ENCODE measurements around the gene MMP14. TPM values are rescaled to one million over a fixed set of nuclear protein-coding genes. Genes with fewer than 3 reads are reported as not detected.

The MMP14 gene
- total and polyA plus RNA-seq, 2 of the 13 experiments (the other 11 are each of a cell fraction or from before 2014, with no cell fraction given): 5.2 to 9.8 TPM

DNA sequence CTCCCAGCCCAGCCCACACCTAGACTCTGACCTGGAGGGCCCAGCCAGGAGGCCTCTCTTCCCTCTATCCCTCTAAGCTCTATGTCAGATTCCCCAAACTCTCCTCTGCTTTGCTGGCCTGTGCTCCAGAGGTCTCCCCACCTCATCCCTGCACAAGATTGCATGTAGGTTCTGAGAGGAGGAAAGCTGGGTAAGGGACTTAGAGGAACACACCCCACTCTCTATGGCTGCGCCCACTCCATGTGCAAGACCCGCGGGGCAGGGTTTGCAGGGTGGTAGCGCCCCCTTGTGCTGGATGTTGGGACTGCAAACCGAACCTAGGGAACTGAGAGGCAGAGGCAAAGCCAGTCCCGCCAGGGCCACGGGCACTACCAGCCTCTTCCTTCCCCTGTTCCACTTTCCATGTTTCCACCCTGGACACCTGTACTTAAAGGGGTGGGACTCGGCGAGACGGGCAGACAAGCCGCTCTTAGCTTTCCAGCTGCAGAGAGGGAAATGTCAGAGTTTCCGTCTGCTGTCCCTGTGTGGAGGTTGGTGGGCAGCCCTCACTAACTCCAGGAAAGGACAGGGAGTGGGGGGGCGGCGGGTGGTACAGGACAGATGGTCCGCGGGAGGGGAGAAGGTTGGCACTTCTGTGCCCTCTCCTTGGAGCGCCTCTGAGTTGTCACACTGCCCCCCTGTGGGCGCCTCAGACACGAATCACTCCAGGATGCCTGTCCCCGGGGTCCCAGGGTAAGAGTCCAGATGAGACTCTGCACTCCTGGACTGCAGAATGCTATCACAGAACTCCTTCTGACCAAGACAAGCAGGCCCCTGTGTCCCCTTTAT lies 16.8 kb downstream of the MMP14 start (continued):
- TF ChIP-seq MAFF (IDR thresholded peaks at IDR 0.05; ENCODE audit: low read depth, low read length): no peak
- TF ChIP-seq SALL1 (CRISPR knock-in tag; IDR thresholded peaks at IDR 0.05): peak; percentile 96
- peak; percentile 86 for TF ChIP-seq ZNF614 (CRISPR knock-in tag; IDR thresholded peaks at IDR 0.05; ENCODE audit: borderline replicate concordance)
- TF ChIP-seq, protein P1, sequence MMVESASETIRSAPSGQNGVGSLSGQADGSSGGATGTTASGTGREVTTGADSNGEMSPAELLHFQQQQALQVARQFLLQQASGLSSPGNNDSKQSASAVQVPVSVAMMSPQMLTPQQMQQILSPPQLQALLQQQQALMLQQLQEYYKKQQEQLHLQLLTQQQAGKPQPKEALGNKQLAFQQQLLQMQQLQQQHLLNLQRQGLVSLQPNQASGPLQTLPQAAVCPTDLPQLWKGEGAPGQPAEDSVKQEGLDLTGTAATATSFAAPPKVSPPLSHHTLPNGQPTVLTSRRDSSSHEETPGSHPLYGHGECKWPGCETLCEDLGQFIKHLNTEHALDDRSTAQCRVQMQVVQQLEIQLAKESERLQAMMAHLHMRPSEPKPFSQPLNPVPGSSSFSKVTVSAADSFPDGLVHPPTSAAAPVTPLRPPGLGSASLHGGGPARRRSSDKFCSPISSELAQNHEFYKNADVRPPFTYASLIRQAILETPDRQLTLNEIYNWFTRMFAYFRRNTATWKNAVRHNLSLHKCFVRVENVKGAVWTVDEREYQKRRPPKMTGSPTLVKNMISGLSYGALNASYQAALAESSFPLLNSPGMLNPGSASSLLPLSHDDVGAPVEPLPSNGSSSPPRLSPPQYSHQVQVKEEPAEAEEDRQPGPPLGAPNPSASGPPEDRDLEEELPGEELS (CRISPR knock-in tag; IDR thresholded peaks at IDR 0.05): no peak
- TF ChIP-seq ZNF17 (CRISPR knock-in tag; IDR thresholded peaks at IDR 0.05): no peak
- no peak for TF ChIP-seq MAF1 (CRISPR knock-in tag; IDR thresholded peaks at IDR 0.05; ENCODE audit: borderline replicate concordance)
- TF ChIP-seq ARID2 (CRISPR knock-in tag; IDR thresholded peaks at IDR 0.05; ENCODE audit: borderline replicate concordance): peak; percentile 34
- peak; percentile 52; the same call in 1 of the 2 replicates for TF ChIP-seq ZNF253 (CRISPR knock-in tag; IDR thresholded peaks at IDR 0.05; ENCODE audit: borderline replicate concordance)
- peak; percentile 61; the same call in 1 of the 2 replicates for TF ChIP-seq ZSCAN9 (CRISPR knock-in tag; IDR thresholded peaks at IDR 0.05; ENCODE audit: borderline replicate concordance)
- TF ChIP-seq, protein P2, sequence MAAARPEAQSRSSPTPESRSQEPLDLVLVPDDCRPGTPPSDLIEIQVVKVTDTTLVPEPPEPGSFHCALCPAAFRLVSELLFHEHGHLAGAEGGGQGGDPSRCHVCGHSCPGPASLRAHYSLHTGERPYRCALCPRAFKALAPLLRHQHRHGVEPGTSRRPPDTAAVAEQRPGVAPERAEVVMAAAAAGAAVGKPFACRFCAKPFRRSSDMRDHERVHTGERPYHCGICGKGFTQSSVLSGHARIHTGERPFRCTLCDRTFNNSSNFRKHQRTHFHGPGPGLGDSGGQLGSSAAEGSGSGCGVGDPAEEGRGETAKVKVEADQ (CRISPR knock-in tag; IDR thresholded peaks at IDR 0.05; ENCODE audit: borderline replicate concordance): peak; percentile 76; the same call in 1 of the 2 replicates
- TF ChIP-seq ZNF282 (IDR thresholded peaks at IDR 0.05; ENCODE audit: partially characterized antibody): no peak
- TF ChIP-seq, protein P3, sequence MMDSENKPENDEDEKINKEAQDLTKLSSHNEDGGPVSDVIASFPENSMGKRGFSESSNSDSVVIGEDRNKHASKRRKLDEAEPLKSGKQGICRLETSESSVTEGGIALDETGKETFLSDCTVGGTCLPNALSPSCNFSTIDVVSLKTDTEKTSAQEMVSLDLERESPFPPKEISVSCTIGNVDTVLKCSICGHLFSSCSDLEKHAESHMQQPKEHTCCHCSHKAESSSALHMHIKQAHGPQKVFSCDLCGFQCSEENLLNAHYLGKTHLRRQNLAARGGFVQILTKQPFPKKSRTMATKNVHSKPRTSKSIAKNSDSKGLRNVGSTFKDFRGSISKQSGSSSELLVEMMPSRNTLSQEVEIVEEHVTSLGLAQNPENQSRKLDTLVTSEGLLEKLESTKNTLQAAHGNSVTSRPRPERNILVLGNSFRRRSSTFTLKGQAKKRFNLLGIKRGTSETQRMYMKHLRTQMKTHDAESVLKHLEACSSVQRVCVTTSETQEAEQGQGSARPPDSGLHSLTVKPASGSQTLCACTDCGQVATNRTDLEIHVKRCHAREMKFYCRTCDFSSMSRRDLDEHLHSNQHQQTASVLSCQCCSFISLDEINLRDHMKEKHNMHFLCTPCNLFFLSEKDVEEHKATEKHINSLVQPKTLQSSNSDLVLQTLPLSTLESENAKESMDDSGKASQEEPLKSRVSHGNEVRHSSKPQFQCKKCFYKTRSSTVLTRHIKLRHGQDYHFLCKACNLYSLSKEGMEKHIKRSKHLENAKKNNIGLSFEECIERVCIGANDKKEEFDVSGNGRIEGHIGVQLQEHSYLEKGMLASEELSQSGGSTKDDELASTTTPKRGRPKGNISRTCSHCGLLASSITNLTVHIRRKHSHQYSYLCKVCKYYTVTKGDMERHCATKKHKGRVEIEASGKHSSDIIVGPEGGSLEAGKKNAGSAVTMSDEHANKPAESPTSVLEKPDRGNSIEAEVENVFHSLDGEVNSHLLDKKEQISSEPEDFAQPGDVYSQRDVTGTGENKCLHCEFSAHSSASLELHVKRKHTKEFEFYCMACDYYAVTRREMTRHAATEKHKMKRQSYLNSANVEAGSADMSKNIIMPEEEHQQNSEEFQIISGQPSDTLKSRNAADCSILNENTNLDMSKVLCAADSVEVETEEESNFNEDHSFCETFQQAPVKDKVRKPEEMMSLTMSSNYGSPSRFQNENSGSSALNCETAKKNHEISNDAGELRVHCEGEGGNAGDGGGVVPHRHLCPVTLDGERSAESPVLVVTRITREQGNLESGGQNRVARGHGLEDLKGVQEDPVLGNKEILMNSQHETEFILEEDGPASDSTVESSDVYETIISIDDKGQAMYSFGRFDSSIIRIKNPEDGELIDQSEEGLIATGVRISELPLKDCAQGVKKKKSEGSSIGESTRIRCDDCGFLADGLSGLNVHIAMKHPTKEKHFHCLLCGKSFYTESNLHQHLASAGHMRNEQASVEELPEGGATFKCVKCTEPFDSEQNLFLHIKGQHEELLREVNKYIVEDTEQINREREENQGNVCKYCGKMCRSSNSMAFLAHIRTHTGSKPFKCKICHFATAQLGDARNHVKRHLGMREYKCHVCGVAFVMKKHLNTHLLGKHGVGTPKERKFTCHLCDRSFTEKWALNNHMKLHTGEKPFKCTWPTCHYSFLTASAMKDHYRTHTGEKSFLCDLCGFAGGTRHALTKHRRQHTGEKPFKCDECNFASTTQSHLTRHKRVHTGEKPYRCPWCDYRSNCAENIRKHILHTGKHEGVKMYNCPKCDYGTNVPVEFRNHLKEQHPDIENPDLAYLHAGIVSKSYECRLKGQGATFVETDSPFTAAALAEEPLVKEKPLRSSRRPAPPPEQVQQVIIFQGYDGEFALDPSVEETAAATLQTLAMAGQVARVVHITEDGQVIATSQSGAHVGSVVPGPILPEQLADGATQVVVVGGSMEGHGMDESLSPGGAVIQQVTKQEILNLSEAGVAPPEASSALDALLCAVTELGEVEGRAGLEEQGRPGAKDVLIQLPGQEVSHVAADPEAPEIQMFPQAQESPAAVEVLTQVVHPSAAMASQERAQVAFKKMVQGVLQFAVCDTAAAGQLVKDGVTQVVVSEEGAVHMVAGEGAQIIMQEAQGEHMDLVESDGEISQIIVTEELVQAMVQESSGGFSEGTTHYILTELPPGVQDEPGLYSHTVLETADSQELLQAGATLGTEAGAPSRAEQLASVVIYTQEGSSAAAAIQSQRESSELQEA (CRISPR knock-in tag; IDR thresholded peaks at IDR 0.05; ENCODE audit: not compliant biosample characterization): peak; percentile 90
- TF ChIP-seq, protein P4, sequence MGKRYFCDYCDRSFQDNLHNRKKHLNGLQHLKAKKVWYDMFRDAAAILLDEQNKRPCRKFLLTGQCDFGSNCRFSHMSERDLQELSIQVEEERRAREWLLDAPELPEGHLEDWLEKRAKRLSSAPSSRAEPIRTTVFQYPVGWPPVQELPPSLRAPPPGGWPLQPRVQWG (CRISPR knock-in tag; IDR thresholded peaks at IDR 0.05; ENCODE audit: borderline replicate concordance, low read depth): 0 out of 2 replicates have a peak, but pooled peaks have one; percentile 42
- peak; percentile 61 for TF ChIP-seq FOSL2 (CRISPR knock-in tag; IDR thresholded peaks at IDR 0.05)
- TF ChIP-seq, protein P5, sequence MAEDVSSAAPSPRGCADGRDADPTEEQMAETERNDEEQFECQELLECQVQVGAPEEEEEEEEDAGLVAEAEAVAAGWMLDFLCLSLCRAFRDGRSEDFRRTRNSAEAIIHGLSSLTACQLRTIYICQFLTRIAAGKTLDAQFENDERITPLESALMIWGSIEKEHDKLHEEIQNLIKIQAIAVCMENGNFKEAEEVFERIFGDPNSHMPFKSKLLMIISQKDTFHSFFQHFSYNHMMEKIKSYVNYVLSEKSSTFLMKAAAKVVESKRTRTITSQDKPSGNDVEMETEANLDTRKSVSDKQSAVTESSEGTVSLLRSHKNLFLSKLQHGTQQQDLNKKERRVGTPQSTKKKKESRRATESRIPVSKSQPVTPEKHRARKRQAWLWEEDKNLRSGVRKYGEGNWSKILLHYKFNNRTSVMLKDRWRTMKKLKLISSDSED (CRISPR knock-in tag; IDR thresholded peaks at IDR 0.05): no peak
